Coronary artery (tissue), 2 donors: ENCODE measurements around the gene KLK12.

Source experiments
- DNase-seq: peaks from one replicate; pipeline ENCODE4 v3.0.0-alpha.2; 2017; ENCODE audit warnings: low spot score
- H3K27ac ChIP-seq, 2 donors: fragments of 200-600 bp; sonication (generic); one replicate each; pipeline ENCODE4 v1.5.1; 2016 to 2019
- H3K4me3 ChIP-seq: fragments of 200-600 bp; sonication (generic); 2 replicates; pipeline ENCODE4 v1.5.1; 2016; ENCODE audit warnings: mild to moderate bottlenecking, moderate library complexity
- CTCF ChIP-seq: fragments of 200-600 bp; sonication (generic); IDR thresholded peaks from one replicate; pipeline ENCODE4 v1.5.1; 2019; ENCODE audit warnings: antibody characterized with exemption

The KLK12 gene

GRCh38 chr19:51059715-51060114 lies 24.9 kb upstream of the KLK12 start:
- Histone ChIP-seq H3K4me3 (no peak overlapping the region), H3K27ac (no peak overlapping the region)
- DNase-seq: no peak
- no peak for TF ChIP-seq CTCF

GRCh38 chr19:51055866-51056265 lies 21.1 kb upstream of the KLK12 start:
- DNase-seq: no peak
- Histone ChIP-seq H3K4me3 (no peak overlapping the region), H3K27ac (no peak overlapping the region)
- no peak for TF ChIP-seq CTCF

- Histone ChIP-seq H3K27ac (no peak overlapping the region), H3K4me3 (no peak overlapping the region)
- no peak for TF ChIP-seq CTCF
- DNase-seq: no peak
Measured at GRCh38 chr19:51047031-51047335, 12.2 kb upstream of the KLK12 start.

- Histone ChIP-seq H3K27ac (no peak overlapping the region), H3K4me3 (no peak overlapping the region)
- DNase-seq: no peak
- no peak for TF ChIP-seq CTCF
Measured at GRCh38 chr19:51044327-51044726, 9.5 kb upstream of the KLK12 start.

GRCh38 chr19:51043497-51043896 lies 8.7 kb upstream of the KLK12 start:
- TF ChIP-seq CTCF: no peak
- Histone ChIP-seq H3K27ac (no peak overlapping the region), H3K4me3 (no peak overlapping the region)
- no peak for DNase-seq

GRCh38 chr19:51040151-51040550 lies 5.3 kb upstream of the KLK12 start:
- no peak overlapping the region for H3K4me3 ChIP-seq
- TF ChIP-seq CTCF: no peak
- DNase-seq: no peak
- H3K27ac ChIP-seq: no peak overlapping the region

- Histone ChIP-seq H3K4me3 (no peak overlapping the region), H3K27ac (no peak overlapping the region)
- no peak for DNase-seq
- TF ChIP-seq CTCF: no peak
Measured at GRCh38 chr19:51036519-51036918, 1.7 kb upstream of the KLK12 start.
